ENCODE results near the gene ABHD14A. TPM values are rescaled to one million over a fixed set of nuclear protein-coding genes. Genes with fewer than 3 reads are reported as not detected.

The ABHD14A gene
- total RNA-seq, 6 experiments from 2014 or later = 8.3 to 22.2 (median 15.1) TPM

- intact Hi-C loops (cut with DNase I) = no loop called here
- TF ChIP-seq, protein P1, sequence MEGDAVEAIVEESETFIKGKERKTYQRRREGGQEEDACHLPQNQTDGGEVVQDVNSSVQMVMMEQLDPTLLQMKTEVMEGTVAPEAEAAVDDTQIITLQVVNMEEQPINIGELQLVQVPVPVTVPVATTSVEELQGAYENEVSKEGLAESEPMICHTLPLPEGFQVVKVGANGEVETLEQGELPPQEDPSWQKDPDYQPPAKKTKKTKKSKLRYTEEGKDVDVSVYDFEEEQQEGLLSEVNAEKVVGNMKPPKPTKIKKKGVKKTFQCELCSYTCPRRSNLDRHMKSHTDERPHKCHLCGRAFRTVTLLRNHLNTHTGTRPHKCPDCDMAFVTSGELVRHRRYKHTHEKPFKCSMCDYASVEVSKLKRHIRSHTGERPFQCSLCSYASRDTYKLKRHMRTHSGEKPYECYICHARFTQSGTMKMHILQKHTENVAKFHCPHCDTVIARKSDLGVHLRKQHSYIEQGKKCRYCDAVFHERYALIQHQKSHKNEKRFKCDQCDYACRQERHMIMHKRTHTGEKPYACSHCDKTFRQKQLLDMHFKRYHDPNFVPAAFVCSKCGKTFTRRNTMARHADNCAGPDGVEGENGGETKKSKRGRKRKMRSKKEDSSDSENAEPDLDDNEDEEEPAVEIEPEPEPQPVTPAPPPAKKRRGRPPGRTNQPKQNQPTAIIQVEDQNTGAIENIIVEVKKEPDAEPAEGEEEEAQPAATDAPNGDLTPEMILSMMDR (IDR thresholded peaks at IDR 0.05) = no peak
- no peak for TF ChIP-seq POLR2A (IDR thresholded peaks at IDR 0.05)
- no peak overlapping the region for H3K4me3 ChIP-seq
- 100% methylated on average over 1 of the region's 11 CpGs for WGBS (ENCODE audit: insufficient coverage, low coverage, low lambda C conversion rate, missing lambda C conversion rate)
- H3K27me3 ChIP-seq = no peaks in the 10 kb centered on the region
- H3K27ac ChIP-seq = no peak overlapping the region
- H3K4me1 ChIP-seq = peaks cover 0 to 45% (median 16%) of the 10 kb centered on the region in 4 donors
- ATAC-seq (no peak), DNase-seq (no peak)
- no peaks in the 10 kb centered on the region for H3K9me3 ChIP-seq
- H3K36me3 ChIP-seq = no peaks in the 10 kb centered on the region
Observed at GRCh38 chr3:51971350-51971749, 3.5 kb upstream of the ABHD14A start.

GRCh38 chr3:51974277-51974962, 444 bp upstream of the ABHD14A start:
- intact Hi-C loops (cut with DNase I) = no loop called here
- 0% methylated on average over 11 of the region's 30 CpGs for WGBS (ENCODE audit: insufficient coverage, low coverage, low lambda C conversion rate, missing lambda C conversion rate)
- peaks cover 0 to 38% (median 12%) of the 10 kb centered on the region in 4 donors for H3K4me1 ChIP-seq

DNA sequence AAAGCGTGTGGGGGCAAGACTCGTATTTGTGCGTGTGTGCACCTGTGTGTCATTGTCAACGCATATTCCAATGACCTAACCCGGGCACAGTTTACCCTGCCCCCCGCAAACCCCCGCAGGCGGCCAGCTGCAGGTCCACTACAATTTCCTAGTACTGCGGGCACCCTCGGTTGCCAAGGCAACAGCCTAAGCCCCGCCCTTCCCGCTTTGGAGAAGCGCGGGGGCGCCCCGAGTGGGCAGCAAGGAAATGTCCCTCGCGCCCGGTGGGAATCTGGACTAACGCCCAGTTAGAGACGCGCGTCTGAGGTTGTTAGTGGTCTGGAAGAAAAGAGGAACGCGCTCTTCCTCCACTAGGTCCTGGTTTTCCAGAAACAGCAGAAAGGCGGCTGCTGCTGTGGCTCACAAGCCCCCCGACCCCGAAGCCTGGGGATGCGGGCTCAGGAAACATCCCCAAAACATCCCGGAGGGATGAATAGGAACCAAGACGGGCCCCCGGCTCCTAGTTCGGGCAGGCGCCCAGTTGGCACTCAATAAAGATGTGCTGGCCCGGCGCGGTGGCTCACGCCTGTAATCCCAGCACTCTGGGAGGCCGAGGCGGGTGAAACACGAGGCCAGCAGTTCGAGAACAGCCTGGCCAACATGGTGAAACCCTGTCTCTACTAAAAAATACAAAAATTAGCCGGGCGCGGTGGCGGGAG, 1.1 kb downstream of the ABHD14A start:
- H3K4me1 ChIP-seq = peaks cover 0 to 28% (median 8%) of the 10 kb centered on the region in 4 donors
- peak; percentile 72 to 78 (median 73) for DNase-seq
- H3K27me3 ChIP-seq = no peaks in the 10 kb centered on the region

More at GRCh38 chr3:51974277-51974962, 444 bp upstream of the ABHD14A start:
- TF ChIP-seq, protein P1 (IDR thresholded peaks at IDR 0.05) = peak in 2 of 4 donors; percentile 0 to 12
- no peak for TF ChIP-seq POLR2A (IDR thresholded peaks at IDR 0.05)
- no peaks in the 10 kb centered on the region for H3K36me3 ChIP-seq
- ATAC-seq = peak; percentile 33 to 57 (median 54)
- H3K4me3 ChIP-seq = peak overlapping the region; percentile 70 to 84 (median 74)
- peak overlapping the region; percentile 86 to 98 (median 92) for H3K27ac ChIP-seq
- DNase-seq = peak; percentile 61 to 92 (median 88)
- no peaks in the 10 kb centered on the region for H3K9me3 ChIP-seq
- H3K27me3 ChIP-seq = no peaks in the 10 kb centered on the region

DNA sequence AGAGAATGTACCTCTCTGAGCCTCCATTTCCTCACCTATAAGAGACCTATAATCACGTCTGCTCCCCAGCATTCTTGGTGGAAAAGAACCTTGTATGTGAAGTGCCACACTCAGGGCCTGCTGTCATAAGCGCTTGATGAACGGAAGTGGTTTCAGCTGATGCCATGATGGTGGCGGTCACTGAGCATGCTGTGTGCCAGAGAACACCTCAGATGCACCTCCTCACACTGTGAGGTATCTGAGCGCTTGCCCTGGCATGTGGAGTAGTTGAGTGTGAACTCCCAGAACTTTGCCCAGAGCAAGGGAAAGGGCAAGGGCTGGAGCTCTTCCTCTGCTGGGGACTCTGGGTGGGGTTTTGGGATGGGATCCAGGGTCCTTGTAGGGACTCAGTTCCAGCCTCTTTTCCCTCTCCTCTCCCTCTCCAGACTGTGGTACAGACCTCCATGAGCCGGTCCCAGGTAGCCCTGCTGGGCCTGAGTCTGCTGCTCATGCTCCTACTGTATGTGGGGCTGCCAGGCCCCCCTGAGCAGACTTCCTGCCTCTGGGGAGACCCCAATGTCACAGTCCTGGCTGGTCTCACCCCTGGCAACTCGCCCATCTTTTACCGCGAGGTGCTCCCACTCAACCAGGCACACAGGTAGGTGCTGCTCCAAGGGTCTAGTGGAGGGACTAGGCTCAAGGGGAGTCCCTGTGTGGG, 2.7 kb downstream of the ABHD14A start:
- no peak overlapping the region for H3K27ac ChIP-seq
- no peaks in the 10 kb centered on the region for H3K36me3 ChIP-seq
- peaks cover 0 to 28% (median 8%) of the 10 kb centered on the region in 4 donors for H3K4me1 ChIP-seq
- no peak for TF ChIP-seq POLR2A (IDR thresholded peaks at IDR 0.05)
- TF ChIP-seq, protein P1 (IDR thresholded peaks at IDR 0.05) = no peak
- WGBS (ENCODE audit: insufficient coverage, low coverage, low lambda C conversion rate, missing lambda C conversion rate) = 55% methylated on average over 4 of the region's 9 CpGs
- no peaks in the 10 kb centered on the region for H3K27me3 ChIP-seq
- no peaks in the 10 kb centered on the region for H3K9me3 ChIP-seq
- DNase-seq = no peak
- H3K4me3 ChIP-seq = no peak overlapping the region
- no peak for ATAC-seq
- intact Hi-C loops (cut with DNase I) = no loop called here

More for the DNA sequence above, 1.1 kb downstream of the ABHD14A start:
- Histone ChIP-seq H3K4me3 (peak overlapping the region; percentile 70 to 84 (median 74)), H3K36me3 (no peaks in the 10 kb centered on the region), H3K27ac (peak overlapping the region in 1 of 3 donors; percentile 92), H3K9me3 (no peaks in the 10 kb centered on the region)
- WGBS (ENCODE audit: insufficient coverage, low coverage, low lambda C conversion rate, missing lambda C conversion rate) = 2% methylated on average over 23 of the region's 46 CpGs
- intact Hi-C loops (cut with DNase I) = no loop called here
- TF ChIP-seq POLR2A (IDR thresholded peaks at IDR 0.05) = no peak
- TF ChIP-seq, protein P1 (IDR thresholded peaks at IDR 0.05) = no peak
- ATAC-seq = peak in 1 of 4 donors; percentile 5
